T-helper 2 cell treated with Interferon-gamma antibody and Interleukin-4, amounts not matched to agents 100 ng/mL and 5 ng/mL, for 36 hours (primary cell): ENCODE measurements around the gene PGRMC2. TPM values are rescaled to one million over a fixed set of nuclear protein-coding genes. Genes with fewer than 3 reads are reported as not detected.

Experiments
- intact Hi-C: fragments of 100-400 bp; cut with micrococcal nuclease; formaldehyde crosslinking; loops from one replicate; pipeline ENCODE4 v1.15.1; 2023
- total RNA-seq: library from RNA; stranded (reverse); gene quantifications from 2 replicates; pipeline ENCODE4 v1.2.3, GENCODE V29; 2022

Gene PGRMC2
- total RNA-seq, 1 donor from 2014 or later, result 36.9 TPM

GRCh38 chr4:128221586-128221985 lies 66.0 kb downstream of the PGRMC2 start:
- intact Hi-C loops, result loop anchor here (2.0 kb wide), 1 partner anchor 31 kb away; no protein-coding TSS in a partner anchor

GRCh38 chr4:128220286-128221235 lies 67.1 kb downstream of the PGRMC2 start:
- intact Hi-C loops, result loop anchor here (2.0 kb wide), 1 partner anchor 30 kb away; no protein-coding TSS in a partner anchor

Other genes starting within 250 kb of the PGRMC2 start
- 19.8 and 23.1 TPM in 2 replicates for gene LARP1B, start 226.5 kb downstream of the PGRMC2 start, total RNA-seq